SK-N-MC (cell line): ENCODE results near the gene CACNA2D1.

Experiments used
- EZH2 ChIP-seq: fragments of 200-600 bp; sonication (generic); IDR thresholded peaks from one replicate; pipeline ENCODE4 v1.6.1; 2017; ENCODE audit warnings: antibody characterized with exemption
- FOXP2 ChIP-seq: optimal IDR thresholded peaks from 2 replicates; pipeline ENCODE3; 2011; ENCODE audit warnings: mild to moderate bottlenecking, moderate library complexity; ENCODE audit not compliant: insufficient read depth; ENCODE audit errors: extremely low read length, control extremely low read depth
- POLR2AphosphoS5 ChIP-seq: IDR thresholded peaks from 2 replicates; pipeline ENCODE4 v1.6.1; 2012; ENCODE audit warnings: mild to moderate bottlenecking, low read depth, low read length, borderline replicate concordance

DNA sequence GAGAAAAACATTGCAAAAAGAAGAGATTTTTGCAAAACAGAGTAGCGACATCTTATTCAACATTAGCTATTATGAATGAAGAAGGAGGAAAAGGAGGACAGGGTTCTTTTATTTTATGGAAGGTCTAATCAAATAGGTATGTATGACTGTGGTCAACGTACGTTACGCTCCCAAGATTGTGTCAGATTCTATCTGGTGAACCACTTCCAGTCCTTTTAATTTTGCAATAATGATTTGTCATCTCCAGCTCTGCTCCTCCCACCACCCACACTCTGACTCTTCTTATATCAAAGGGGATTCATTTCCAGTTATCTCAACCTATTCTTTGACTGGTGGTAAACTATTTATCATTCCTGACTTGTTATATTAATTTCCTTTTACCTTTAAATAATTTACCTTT, 259.9 kb downstream of the CACNA2D1 start:
- TF ChIP-seq EZH2 (no peak), POLR2AphosphoS5 (no peak), FOXP2 (no peak)
